GM23338 (cell line): ENCODE results near the gene SVIL. TPM values are rescaled to one million over a fixed set of nuclear protein-coding genes. Genes with fewer than 3 reads are reported as not detected.
A peak's percentile ranks its signal among the peaks of the same experiment; 100 is the strongest.

ENCODE experiments used
- ATAC-seq: fragments of 200-7000 bp; cut with Tn5 transposase; 3 replicates; pipeline ENCODE4 v1.9.1; 2020
- DNase-seq: peaks from one replicate; pipeline ENCODE4 v3.0.0-alpha.2; 2015; ENCODE audit warnings: low spot score
- H2AFZ ChIP-seq: fragments of 200-600 bp; sonication (generic); 2 replicates; pipeline ENCODE4 v1.8.0; 2016; ENCODE audit warnings: antibody characterized with exemption, mild to moderate bottlenecking, moderate library complexity
- H3F3A ChIP-seq: fragments of 200-600 bp; sonication (generic); replicated peaks from 2 replicates; pipeline ENCODE4 v1.8.0; 2017; ENCODE audit warnings: antibody characterized with exemption, mixed run types, low read depth
- H3K27ac ChIP-seq: fragments of 200-600 bp; sonication (generic); 2 replicates; pipeline ENCODE4 v1.6.1; 2016; ENCODE audit warnings: low read depth
- H3K27me3 ChIP-seq: fragments of 200-600 bp; sonication (generic); 2 replicates; pipeline ENCODE4 v1.8.0; 2016; ENCODE audit warnings: mild to moderate bottlenecking, mixed run types, moderate library complexity; ENCODE audit not compliant: insufficient read depth
- H3K36me3 ChIP-seq: fragments of 200-600 bp; sonication (generic); 2 replicates; pipeline ENCODE4 v1.8.0; 2016; ENCODE audit warnings: mild to moderate bottlenecking; ENCODE audit not compliant: insufficient read depth
- H3K4me1 ChIP-seq: fragments of 200-600 bp; sonication (generic); 2 replicates; pipeline ENCODE4 v1.8.0; 2016; ENCODE audit warnings: mild to moderate bottlenecking, moderate library complexity; ENCODE audit not compliant: insufficient read depth
- H3K4me2 ChIP-seq: fragments of 200-600 bp; sonication (generic); 2 replicates; pipeline ENCODE4 v1.7.1; 2017; ENCODE audit warnings: mixed run types
- H3K4me3 ChIP-seq: fragments of 200-600 bp; sonication (generic); 2 replicates; pipeline ENCODE4 v1.6.1; 2016; ENCODE audit warnings: mixed run types
- H3K79me2 ChIP-seq: fragments of 200-600 bp; sonication (generic); replicated peaks from 2 replicates; pipeline ENCODE4 v1.8.0; 2017; ENCODE audit warnings: mild to moderate bottlenecking; ENCODE audit not compliant: insufficient read depth
- H3K9me2 ChIP-seq: fragments of 200-600 bp; sonication (generic); 2 replicates; pipeline ENCODE4 v1.8.0; 2017; ENCODE audit not compliant: insufficient read depth
- H4K20me1 ChIP-seq: fragments of 200-600 bp; sonication (generic); replicated peaks from 2 replicates; pipeline ENCODE4 v1.8.0; 2017; ENCODE audit warnings: mild to moderate bottlenecking; ENCODE audit not compliant: insufficient read depth
- H3K27ac Mint-ChIP-seq: 2 replicates; pipeline ENCODE4 v1.8.0; 2020; ENCODE audit warnings: inconsistent platforms, mild to moderate bottlenecking, moderate library complexity, mixed read lengths
- H3K27me3 Mint-ChIP-seq: 3 replicates; pipeline ENCODE4 v1.8.0; 2022; ENCODE audit warnings: low read depth, mild to moderate bottlenecking, moderate library complexity, mixed read lengths, inconsistent platforms; ENCODE audit not compliant: insufficient read depth, poor library complexity
- H3K36me3 Mint-ChIP-seq: 3 replicates; pipeline ENCODE4 v1.8.0; 2021; ENCODE audit warnings: low read depth, mild to moderate bottlenecking, inconsistent platforms, moderate library complexity, mixed read lengths
- H3K4me1 Mint-ChIP-seq: 3 replicates; pipeline ENCODE4 v1.8.0; 2020; ENCODE audit warnings: mild to moderate bottlenecking, inconsistent platforms, mixed read lengths
- H3K4me3 Mint-ChIP-seq: 3 replicates; pipeline ENCODE4 v1.8.0; 2021; ENCODE audit warnings: moderate library complexity, mild to moderate bottlenecking, inconsistent platforms, mixed read lengths
- H3K9me3 Mint-ChIP-seq: 3 replicates; pipeline ENCODE4 v1.8.0; 2020; ENCODE audit warnings: moderate library complexity, mild to moderate bottlenecking, inconsistent platforms, mixed read lengths
- CREB1 ChIP-seq: fragments of 250-450 bp; sonication (Bioruptor Pico); IDR thresholded peaks from 2 replicates; pipeline ENCODE4 v1.5.0; 2020; ENCODE audit warnings: low read depth, mild to moderate bottlenecking, moderate library complexity
- CTCF ChIP-seq, 2 experiments: fragments of 200-600 bp in 1 of 2; sonication (generic) in 1 of 2; conservative IDR thresholded peaks; 2 replicates each; pipeline versions ENCODE4 v1.5.1 to v1.6.1; 2016 to 2017; ENCODE audit warnings: antibody characterized with exemption in 2 of 2, low read depth in 2 of 2, mild to moderate bottlenecking in 2 of 2, moderate library complexity in 1 of 2
- EZH2 ChIP-seq: fragments of 200-600 bp; sonication (generic); IDR thresholded peaks from one replicate; pipeline ENCODE4 v1.8.0; 2017; ENCODE audit warnings: antibody characterized with exemption, mild to moderate bottlenecking, low read depth; ENCODE audit not compliant: unreplicated experiment
- EZH2phosphoT487 ChIP-seq: fragments of 200-600 bp; sonication (generic); IDR thresholded peaks from one replicate; pipeline ENCODE4 v1.8.1; 2018; ENCODE audit warnings: antibody characterized with exemption; ENCODE audit not compliant: unreplicated experiment
- JUNB ChIP-seq: IDR thresholded peaks from one replicate; pipeline ENCODE4 v1.6.1; 2016; ENCODE audit warnings: antibody characterized with exemption; ENCODE audit not compliant: unreplicated experiment
- NANOG ChIP-seq: IDR thresholded peaks from 2 replicates; pipeline ENCODE4 v1.6.1; 2016; ENCODE audit warnings: antibody characterized with exemption, borderline replicate concordance
- POLR2AphosphoS5 ChIP-seq: IDR thresholded peaks from 2 replicates; pipeline ENCODE4 v1.6.1; 2016; ENCODE audit warnings: antibody characterized with exemption, low read depth
- STAT1 ChIP-seq: IDR thresholded peaks from one replicate; pipeline ENCODE4 v1.6.1; 2016; ENCODE audit warnings: antibody characterized with exemption; ENCODE audit not compliant: unreplicated experiment
- ZNF114 ChIP-seq: fragments of 250-450 bp; sonication (Bioruptor Pico); IDR thresholded peaks from 2 replicates; pipeline ENCODE4 v1.5.0; 2020; ENCODE audit warnings: mild to moderate bottlenecking, moderate library complexity
- ZNF331 ChIP-seq: fragments of 250-450 bp; sonication (Bioruptor Pico); IDR thresholded peaks from 2 replicates; pipeline ENCODE4 v1.5.0; 2020; ENCODE audit warnings: low read depth, mild to moderate bottlenecking, moderate library complexity
- polyA plus RNA-seq: library from polyadenylated mRNA; unstranded; fragments of >200 nt; fragmentation: Nextera tagmentation; extraction: Ambion mirVana; gene quantifications from 2 replicates; pipeline ENCODE4 v1.2.1, GENCODE V29; 2016
- total RNA-seq: library from RNA; depleted of rRNA; stranded (reverse); fragments of >200 nt; shearing (Covaris generic); gene quantifications from 2 replicates; pipeline ENCODE4 v1.2.3, GENCODE V29; 2014
- TF ChIP-seq, protein P1 (sequence below): IDR thresholded peaks from one replicate; pipeline ENCODE4 v1.6.1; 2018; ENCODE audit warnings: antibody characterized with exemption; ENCODE audit not compliant: unreplicated experiment

Gene SVIL
- total and polyA plus RNA-seq, 2 experiments from 2014 or later = 8.8 to 34.9 TPM

DNA sequence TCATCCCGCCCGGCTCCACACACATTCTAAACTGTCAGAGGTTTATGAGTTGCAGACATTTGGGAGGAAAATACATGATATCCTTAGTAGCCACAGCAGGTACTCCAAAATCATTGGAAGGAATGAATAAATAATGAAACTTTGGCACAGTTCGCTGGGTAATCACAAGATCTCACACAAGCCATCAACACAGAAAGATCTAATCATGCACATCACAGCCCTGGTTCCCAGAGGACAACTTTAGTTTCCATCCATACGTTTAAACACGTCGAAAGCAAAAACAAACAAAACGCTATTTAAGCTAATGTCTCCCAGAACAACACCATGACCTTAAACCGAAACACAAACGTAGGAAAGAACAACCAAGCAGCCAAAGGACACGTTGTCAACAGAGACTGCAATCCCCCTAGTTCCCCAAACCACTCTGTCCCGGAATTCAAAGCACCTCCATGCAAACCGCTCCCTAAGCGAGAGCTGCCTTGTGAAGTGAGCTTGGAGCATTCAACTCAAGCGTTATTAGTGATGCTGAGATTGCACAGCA, 12.3 kb downstream of the SVIL start:
- H3K9me3 Mint-ChIP-seq = no peaks in the 10 kb centered on the region; the same call in 2 of the 3 replicates
- Histone ChIP-seq H3K27ac (no peak overlapping the region), H3K4me1 (peaks cover 18% of the 10 kb centered on the region), H3K36me3 (no peaks in the 10 kb centered on the region), H2AFZ (no peak overlapping the region), H3K79me2 (no peaks in the 10 kb centered on the region), H3K4me3 (no peak overlapping the region), H3K9me2 (no peaks in the 10 kb centered on the region), H3K27me3 (no peaks in the 10 kb centered on the region), H4K20me1 (no peaks in the 10 kb centered on the region), H3K4me2 (no peak overlapping the region), H3F3A (no peaks in the 10 kb centered on the region)
- H3K4me3 Mint-ChIP-seq = no peak overlapping the region
- H3K27ac Mint-ChIP-seq = peak overlapping the region; percentile 19; the same call in 1 of the 2 replicates
- TF ChIP-seq, protein P1, sequence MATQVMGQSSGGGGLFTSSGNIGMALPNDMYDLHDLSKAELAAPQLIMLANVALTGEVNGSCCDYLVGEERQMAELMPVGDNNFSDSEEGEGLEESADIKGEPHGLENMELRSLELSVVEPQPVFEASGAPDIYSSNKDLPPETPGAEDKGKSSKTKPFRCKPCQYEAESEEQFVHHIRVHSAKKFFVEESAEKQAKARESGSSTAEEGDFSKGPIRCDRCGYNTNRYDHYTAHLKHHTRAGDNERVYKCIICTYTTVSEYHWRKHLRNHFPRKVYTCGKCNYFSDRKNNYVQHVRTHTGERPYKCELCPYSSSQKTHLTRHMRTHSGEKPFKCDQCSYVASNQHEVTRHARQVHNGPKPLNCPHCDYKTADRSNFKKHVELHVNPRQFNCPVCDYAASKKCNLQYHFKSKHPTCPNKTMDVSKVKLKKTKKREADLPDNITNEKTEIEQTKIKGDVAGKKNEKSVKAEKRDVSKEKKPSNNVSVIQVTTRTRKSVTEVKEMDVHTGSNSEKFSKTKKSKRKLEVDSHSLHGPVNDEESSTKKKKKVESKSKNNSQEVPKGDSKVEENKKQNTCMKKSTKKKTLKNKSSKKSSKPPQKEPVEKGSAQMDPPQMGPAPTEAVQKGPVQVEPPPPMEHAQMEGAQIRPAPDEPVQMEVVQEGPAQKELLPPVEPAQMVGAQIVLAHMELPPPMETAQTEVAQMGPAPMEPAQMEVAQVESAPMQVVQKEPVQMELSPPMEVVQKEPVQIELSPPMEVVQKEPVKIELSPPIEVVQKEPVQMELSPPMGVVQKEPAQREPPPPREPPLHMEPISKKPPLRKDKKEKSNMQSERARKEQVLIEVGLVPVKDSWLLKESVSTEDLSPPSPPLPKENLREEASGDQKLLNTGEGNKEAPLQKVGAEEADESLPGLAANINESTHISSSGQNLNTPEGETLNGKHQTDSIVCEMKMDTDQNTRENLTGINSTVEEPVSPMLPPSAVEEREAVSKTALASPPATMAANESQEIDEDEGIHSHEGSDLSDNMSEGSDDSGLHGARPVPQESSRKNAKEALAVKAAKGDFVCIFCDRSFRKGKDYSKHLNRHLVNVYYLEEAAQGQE = no peak
- no peak for TF ChIP-seq ZNF331 (CRISPR knock-in tag)
- TF ChIP-seq CTCF (conservative IDR thresholded peaks at IDR 0.05; ENCODE audit: low read depth in 2 of 2) = no peak
- no peak for TF ChIP-seq CREB1 (CRISPR knock-in tag)
- H3K27me3 Mint-ChIP-seq = peaks cover 3% of the 10 kb centered on the region
- no peak for DNase-seq
- peaks cover 37% of the 10 kb centered on the region for H3K4me1 Mint-ChIP-seq
- ATAC-seq = no peak
- no peaks in the 10 kb centered on the region for H3K36me3 Mint-ChIP-seq

GRCh38 chr10:29621161-29621560, 13.6 kb downstream of the SVIL start:
- no peak overlapping the region for H3K4me3 Mint-ChIP-seq
- Histone ChIP-seq H3K4me3 (no peak overlapping the region), H3K79me2 (no peaks in the 10 kb centered on the region; the same call in 1 of the 2 replicates), H3K27me3 (no peaks in the 10 kb centered on the region), H2AFZ (no peak overlapping the region), H3F3A (no peaks in the 10 kb centered on the region), H3K27ac (no peak overlapping the region), H3K36me3 (no peaks in the 10 kb centered on the region), H3K4me2 (no peak overlapping the region), H3K4me1 (peaks cover 18% of the 10 kb centered on the region), H4K20me1 (no peaks in the 10 kb centered on the region), H3K9me2 (no peaks in the 10 kb centered on the region)
- H3K9me3 Mint-ChIP-seq = no peaks in the 10 kb centered on the region; the same call in 2 of the 3 replicates
- DNase-seq = peak; percentile 37
- H3K27me3 Mint-ChIP-seq = peaks cover 3% of the 10 kb centered on the region
- H3K36me3 Mint-ChIP-seq = no peaks in the 10 kb centered on the region
- H3K4me1 Mint-ChIP-seq = peaks cover 37% of the 10 kb centered on the region
- ATAC-seq = peak; percentile 76
- peak overlapping the region; percentile 54; the same call in 1 of the 2 replicates for H3K27ac Mint-ChIP-seq
- TF ChIP-seq JUNB = no peak
- no peak for TF ChIP-seq POLR2AphosphoS5
- no peak for TF ChIP-seq EZH2phosphoT487
- no peak for TF ChIP-seq CREB1 (CRISPR knock-in tag)
- TF ChIP-seq ZNF114 (CRISPR knock-in tag) = no peak
- no peak for TF ChIP-seq STAT1
- no peak for TF ChIP-seq ZNF331 (CRISPR knock-in tag)
- no peak for TF ChIP-seq CTCF (conservative IDR thresholded peaks at IDR 0.05; ENCODE audit: low read depth in 2 of 2)
- TF ChIP-seq NANOG = no peak
- TF ChIP-seq EZH2 = no peak
